HEK293 (cell line): ENCODE measurements around the gene PHETA2.

ENCODE experiments used
- GLI2 ChIP-seq: fragments of 450-650 bp; formaldehyde crosslinking; IDR thresholded peaks from 2 replicates; pipeline ENCODE4; 2017; ENCODE audit warnings: missing biosample characterization, missing genetic modification characterization, low read depth, borderline replicate concordance
- HOXC10 ChIP-seq: sonication (generic); formaldehyde crosslinking; IDR thresholded peaks from 2 replicates; pipeline ENCODE4 v1.8.1; 2023; ENCODE audit warnings: mild to moderate bottlenecking, missing genetic modification reagents
- MYNN ChIP-seq: fragments of 450-650 bp; formaldehyde crosslinking; IDR thresholded peaks from 2 replicates; pipeline ENCODE4 v1.5.1; 2016; ENCODE audit warnings: missing biosample characterization, missing genetic modification characterization, borderline replicate concordance
- PRDM1 ChIP-seq: fragments of 450-650 bp; formaldehyde crosslinking; IDR thresholded peaks from 2 replicates; pipeline ENCODE4; 2016; ENCODE audit warnings: missing biosample characterization, missing genetic modification characterization
- ZBTB44 ChIP-seq: fragments of 450-650 bp; IDR thresholded peaks from 2 replicates; pipeline ENCODE4 v1.5.1; 2018; ENCODE audit warnings: missing biosample characterization, mild to moderate bottlenecking, missing genetic modification characterization
- ZBTB8A ChIP-seq: fragments of 450-650 bp; formaldehyde crosslinking; IDR thresholded peaks from 2 replicates; pipeline ENCODE4 v1.5.1; 2016; ENCODE audit warnings: missing biosample characterization, missing genetic modification characterization
- ZFP3 ChIP-seq: fragments of 450-650 bp; formaldehyde crosslinking; IDR thresholded peaks from 2 replicates; pipeline ENCODE4 v1.5.1; 2016; ENCODE audit warnings: low read depth, missing biosample characterization, missing genetic modification characterization
- ZNF121 ChIP-seq: fragments of 450-650 bp; formaldehyde crosslinking; IDR thresholded peaks from 2 replicates; pipeline ENCODE4 v1.5.1; 2016; ENCODE audit warnings: missing biosample characterization, missing genetic modification characterization
- ZNF174 ChIP-seq: fragments of 450-650 bp; formaldehyde crosslinking; IDR thresholded peaks from 2 replicates; pipeline ENCODE4 v1.5.0; 2017; ENCODE audit warnings: missing biosample characterization, mild to moderate bottlenecking, missing genetic modification characterization
- ZNF202 ChIP-seq: fragments of 450-650 bp; formaldehyde crosslinking; IDR thresholded peaks from 2 replicates; pipeline ENCODE4 v1.5.1; 2016; ENCODE audit warnings: missing biosample characterization, missing genetic modification characterization, borderline replicate concordance
- ZNF311 ChIP-seq: fragments of 450-650 bp; formaldehyde crosslinking; IDR thresholded peaks from 2 replicates; pipeline ENCODE4 v1.5.1; 2017; ENCODE audit warnings: missing biosample characterization, missing genetic modification characterization, borderline replicate concordance
- ZNF350 ChIP-seq: fragments of 450-650 bp; formaldehyde crosslinking; IDR thresholded peaks from 2 replicates; pipeline ENCODE4 v1.5.0; 2017; ENCODE audit warnings: missing biosample characterization, mild to moderate bottlenecking, missing genetic modification characterization
- ZNF366 ChIP-seq: fragments of 450-650 bp; formaldehyde crosslinking; conservative IDR thresholded peaks from 2 replicates; pipeline ENCODE4 v1.5.1; 2016; ENCODE audit warnings: missing biosample characterization, missing genetic modification characterization
- ZNF394 ChIP-seq: fragments of 450-650 bp; formaldehyde crosslinking; IDR thresholded peaks from 2 replicates; pipeline ENCODE4 v1.5.1; 2016; ENCODE audit warnings: missing biosample characterization, missing genetic modification characterization, mild to moderate bottlenecking, moderate library complexity, borderline replicate concordance
- ZNF433 ChIP-seq: fragments of 450-650 bp; formaldehyde crosslinking; IDR thresholded peaks from 2 replicates; pipeline ENCODE4 v1.5.1; 2016; ENCODE audit warnings: missing biosample characterization, missing genetic modification characterization, low read depth
- ZNF473 ChIP-seq: fragments of 450-650 bp; formaldehyde crosslinking; IDR thresholded peaks from 2 replicates; pipeline ENCODE4 v1.5.1; 2017; ENCODE audit warnings: missing biosample characterization, missing genetic modification characterization
- ZNF48 ChIP-seq: fragments of 450-650 bp; formaldehyde crosslinking; IDR thresholded peaks from 2 replicates; pipeline ENCODE4 v1.5.1; 2016; ENCODE audit warnings: missing biosample characterization, missing genetic modification characterization
- ZNF510 ChIP-seq: fragments of 450-650 bp; formaldehyde crosslinking; IDR thresholded peaks from 2 replicates; pipeline ENCODE4 v1.5.1; 2018; ENCODE audit warnings: mild to moderate bottlenecking, missing genetic modification characterization, missing biosample characterization; ENCODE audit not compliant: insufficient replicate concordance
- ZNF558 ChIP-seq: fragments of 450-650 bp; formaldehyde crosslinking; IDR thresholded peaks from 2 replicates; pipeline ENCODE4 v1.5.1; 2016; ENCODE audit warnings: missing biosample characterization, missing genetic modification characterization
- ZNF596 ChIP-seq: fragments of 450-650 bp; IDR thresholded peaks from 2 replicates; pipeline ENCODE4 v1.5.0; 2018; ENCODE audit warnings: missing biosample characterization, mild to moderate bottlenecking, missing genetic modification characterization, moderate library complexity
- ZNF621 ChIP-seq: fragments of 450-650 bp; formaldehyde crosslinking; IDR thresholded peaks from 2 replicates; pipeline ENCODE4 v1.5.1; 2017; ENCODE audit warnings: missing biosample characterization, missing genetic modification characterization
- ZNF670 ChIP-seq: fragments of 450-650 bp; formaldehyde crosslinking; IDR thresholded peaks from 2 replicates; pipeline ENCODE4 v1.5.1; 2016; ENCODE audit warnings: missing biosample characterization, missing genetic modification characterization, low read depth
- ZNF677 ChIP-seq: fragments of 450-650 bp; IDR thresholded peaks from 2 replicates; pipeline ENCODE4 v1.5.0; 2018; ENCODE audit warnings: missing biosample characterization, mild to moderate bottlenecking, missing genetic modification characterization, moderate library complexity
- ZSCAN30 ChIP-seq: fragments of 450-650 bp; IDR thresholded peaks from 2 replicates; pipeline ENCODE4 v1.5.1; 2018; ENCODE audit warnings: missing biosample characterization, mild to moderate bottlenecking, missing genetic modification characterization, moderate library complexity
- TF ChIP-seq, protein P1 (sequence below): fragments of 450-650 bp; formaldehyde crosslinking; optimal IDR thresholded peaks from 2 replicates; pipeline ENCODE3; 2016; ENCODE audit warnings: missing biosample characterization, mild to moderate bottlenecking, missing genetic modification characterization
- TF ChIP-seq, protein P2 (sequence below): fragments of 450-650 bp; formaldehyde crosslinking; IDR thresholded peaks from 2 replicates; pipeline ENCODE4 v1.5.1; 2016; ENCODE audit warnings: missing biosample characterization, missing genetic modification characterization, borderline replicate concordance
- TF ChIP-seq, protein P3 (sequence below): fragments of 450-650 bp; formaldehyde crosslinking; IDR thresholded peaks from 2 replicates; pipeline ENCODE4 v1.5.1; 2016; ENCODE audit warnings: missing biosample characterization, missing genetic modification characterization

Gene PHETA2

GRCh38 chr22:42070517-42071422 lies 3.3 kb upstream of the PHETA2 start, which contains the start of gene NAGA (continued):
- TF ChIP-seq ZFP3 (no peak), ZNF433 (tag by site-specific recombination) (no peak), ZNF394 (peak; percentile 34; the same call in 1 of the 2 replicates), ZSCAN30 (peak; percentile 28; the same call in 1 of the 2 replicates), ZNF596 (tag by site-specific recombination) (no peak), ZNF202 (tag by site-specific recombination) (no peak), ZNF366 (tag by site-specific recombination) (peak; percentile 61), ZNF311 (no peak), ZNF558 (no peak), ZBTB44 (tag by site-specific recombination) (no peak), ZNF677 (tag by site-specific recombination) (no peak), GLI2 (tag by site-specific recombination) (no peak), ZBTB8A (tag by site-specific recombination) (peak; percentile 77), PRDM1 (tag by site-specific recombination) (no peak), ZNF48 (tag by site-specific recombination) (no peak), ZNF121 (no peak), ZNF621 (no peak), ZNF174 (no peak), ZNF350 (tag by site-specific recombination) (no peak), HOXC10 (CRISPR knock-in tag) (no peak), ZNF510 (tag by site-specific recombination) (no peak), MYNN (tag by site-specific recombination) (no peak), ZNF670 (no peak), ZNF473 (tag by site-specific recombination) (no peak)
- TF ChIP-seq, protein P1, sequence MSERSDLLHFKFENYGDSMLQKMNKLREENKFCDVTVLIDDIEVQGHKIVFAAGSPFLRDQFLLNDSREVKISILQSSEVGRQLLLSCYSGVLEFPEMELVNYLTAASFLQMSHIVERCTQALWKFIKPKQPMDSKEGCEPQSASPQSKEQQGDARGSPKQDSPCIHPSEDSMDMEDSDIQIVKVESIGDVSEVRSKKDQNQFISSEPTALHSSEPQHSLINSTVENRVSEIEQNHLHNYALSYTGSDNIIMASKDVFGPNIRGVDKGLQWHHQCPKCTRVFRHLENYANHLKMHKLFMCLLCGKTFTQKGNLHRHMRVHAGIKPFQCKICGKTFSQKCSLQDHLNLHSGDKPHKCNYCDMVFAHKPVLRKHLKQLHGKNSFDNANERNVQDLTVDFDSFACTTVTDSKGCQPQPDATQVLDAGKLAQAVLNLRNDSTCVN (tag by site-specific recombination), result peak; percentile 44
- TF ChIP-seq, protein P2, sequence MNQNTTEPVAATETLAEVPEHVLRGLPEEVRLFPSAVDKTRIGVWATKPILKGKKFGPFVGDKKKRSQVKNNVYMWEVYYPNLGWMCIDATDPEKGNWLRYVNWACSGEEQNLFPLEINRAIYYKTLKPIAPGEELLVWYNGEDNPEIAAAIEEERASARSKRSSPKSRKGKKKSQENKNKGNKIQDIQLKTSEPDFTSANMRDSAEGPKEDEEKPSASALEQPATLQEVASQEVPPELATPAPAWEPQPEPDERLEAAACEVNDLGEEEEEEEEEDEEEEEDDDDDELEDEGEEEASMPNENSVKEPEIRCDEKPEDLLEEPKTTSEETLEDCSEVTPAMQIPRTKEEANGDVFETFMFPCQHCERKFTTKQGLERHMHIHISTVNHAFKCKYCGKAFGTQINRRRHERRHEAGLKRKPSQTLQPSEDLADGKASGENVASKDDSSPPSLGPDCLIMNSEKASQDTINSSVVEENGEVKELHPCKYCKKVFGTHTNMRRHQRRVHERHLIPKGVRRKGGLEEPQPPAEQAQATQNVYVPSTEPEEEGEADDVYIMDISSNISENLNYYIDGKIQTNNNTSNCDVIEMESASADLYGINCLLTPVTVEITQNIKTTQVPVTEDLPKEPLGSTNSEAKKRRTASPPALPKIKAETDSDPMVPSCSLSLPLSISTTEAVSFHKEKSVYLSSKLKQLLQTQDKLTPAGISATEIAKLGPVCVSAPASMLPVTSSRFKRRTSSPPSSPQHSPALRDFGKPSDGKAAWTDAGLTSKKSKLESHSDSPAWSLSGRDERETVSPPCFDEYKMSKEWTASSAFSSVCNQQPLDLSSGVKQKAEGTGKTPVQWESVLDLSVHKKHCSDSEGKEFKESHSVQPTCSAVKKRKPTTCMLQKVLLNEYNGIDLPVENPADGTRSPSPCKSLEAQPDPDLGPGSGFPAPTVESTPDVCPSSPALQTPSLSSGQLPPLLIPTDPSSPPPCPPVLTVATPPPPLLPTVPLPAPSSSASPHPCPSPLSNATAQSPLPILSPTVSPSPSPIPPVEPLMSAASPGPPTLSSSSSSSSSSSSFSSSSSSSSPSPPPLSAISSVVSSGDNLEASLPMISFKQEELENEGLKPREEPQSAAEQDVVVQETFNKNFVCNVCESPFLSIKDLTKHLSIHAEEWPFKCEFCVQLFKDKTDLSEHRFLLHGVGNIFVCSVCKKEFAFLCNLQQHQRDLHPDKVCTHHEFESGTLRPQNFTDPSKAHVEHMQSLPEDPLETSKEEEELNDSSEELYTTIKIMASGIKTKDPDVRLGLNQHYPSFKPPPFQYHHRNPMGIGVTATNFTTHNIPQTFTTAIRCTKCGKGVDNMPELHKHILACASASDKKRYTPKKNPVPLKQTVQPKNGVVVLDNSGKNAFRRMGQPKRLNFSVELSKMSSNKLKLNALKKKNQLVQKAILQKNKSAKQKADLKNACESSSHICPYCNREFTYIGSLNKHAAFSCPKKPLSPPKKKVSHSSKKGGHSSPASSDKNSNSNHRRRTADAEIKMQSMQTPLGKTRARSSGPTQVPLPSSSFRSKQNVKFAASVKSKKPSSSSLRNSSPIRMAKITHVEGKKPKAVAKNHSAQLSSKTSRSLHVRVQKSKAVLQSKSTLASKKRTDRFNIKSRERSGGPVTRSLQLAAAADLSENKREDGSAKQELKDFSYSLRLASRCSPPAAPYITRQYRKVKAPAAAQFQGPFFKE (tag by site-specific recombination), result no peak
- TF ChIP-seq, protein P3, sequence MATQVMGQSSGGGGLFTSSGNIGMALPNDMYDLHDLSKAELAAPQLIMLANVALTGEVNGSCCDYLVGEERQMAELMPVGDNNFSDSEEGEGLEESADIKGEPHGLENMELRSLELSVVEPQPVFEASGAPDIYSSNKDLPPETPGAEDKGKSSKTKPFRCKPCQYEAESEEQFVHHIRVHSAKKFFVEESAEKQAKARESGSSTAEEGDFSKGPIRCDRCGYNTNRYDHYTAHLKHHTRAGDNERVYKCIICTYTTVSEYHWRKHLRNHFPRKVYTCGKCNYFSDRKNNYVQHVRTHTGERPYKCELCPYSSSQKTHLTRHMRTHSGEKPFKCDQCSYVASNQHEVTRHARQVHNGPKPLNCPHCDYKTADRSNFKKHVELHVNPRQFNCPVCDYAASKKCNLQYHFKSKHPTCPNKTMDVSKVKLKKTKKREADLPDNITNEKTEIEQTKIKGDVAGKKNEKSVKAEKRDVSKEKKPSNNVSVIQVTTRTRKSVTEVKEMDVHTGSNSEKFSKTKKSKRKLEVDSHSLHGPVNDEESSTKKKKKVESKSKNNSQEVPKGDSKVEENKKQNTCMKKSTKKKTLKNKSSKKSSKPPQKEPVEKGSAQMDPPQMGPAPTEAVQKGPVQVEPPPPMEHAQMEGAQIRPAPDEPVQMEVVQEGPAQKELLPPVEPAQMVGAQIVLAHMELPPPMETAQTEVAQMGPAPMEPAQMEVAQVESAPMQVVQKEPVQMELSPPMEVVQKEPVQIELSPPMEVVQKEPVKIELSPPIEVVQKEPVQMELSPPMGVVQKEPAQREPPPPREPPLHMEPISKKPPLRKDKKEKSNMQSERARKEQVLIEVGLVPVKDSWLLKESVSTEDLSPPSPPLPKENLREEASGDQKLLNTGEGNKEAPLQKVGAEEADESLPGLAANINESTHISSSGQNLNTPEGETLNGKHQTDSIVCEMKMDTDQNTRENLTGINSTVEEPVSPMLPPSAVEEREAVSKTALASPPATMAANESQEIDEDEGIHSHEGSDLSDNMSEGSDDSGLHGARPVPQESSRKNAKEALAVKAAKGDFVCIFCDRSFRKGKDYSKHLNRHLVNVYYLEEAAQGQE (tag by site-specific recombination), result no peak
